HepG2 (cell line): Measurements from ENCODE around the gene ENDOG. TPM values are rescaled to one million over a fixed set of nuclear protein-coding genes. Genes with fewer than 3 reads are reported as not detected.

Experiments
- CCAR2 ChIP-seq: fragments of 200-400 bp; formaldehyde crosslinking; optimal IDR thresholded peaks from 2 replicates; pipeline ENCODE3; 2018; ENCODE audit warnings: low read depth, mild to moderate bottlenecking, low read length, moderate library complexity
- ETS1 ChIP-seq: sonication (generic); formaldehyde crosslinking; IDR thresholded peaks from 2 replicates; pipeline ENCODE4 v1.4.0; 2020; ENCODE audit warnings: missing genetic modification reagents
- PAXIP1 ChIP-seq: sonication (generic); formaldehyde crosslinking; conservative IDR thresholded peaks from 2 replicates; pipeline ENCODE4 v1.4.0; 2020; ENCODE audit warnings: mild to moderate bottlenecking, missing genetic modification reagents, moderate library complexity
- SYNCRIP ChIP-seq: fragments of 200-400 bp; formaldehyde crosslinking; IDR thresholded peaks from 2 replicates; pipeline ENCODE4 v1.6.1; 2018; ENCODE audit warnings: mild to moderate bottlenecking, low read depth, low read length; ENCODE audit not compliant: insufficient read depth
- TMF1 ChIP-seq: sonication (generic); formaldehyde crosslinking; IDR thresholded peaks from 2 replicates; pipeline ENCODE4 v1.8.1; 2022; ENCODE audit warnings: low read depth, missing genetic modification reagents
- U2AF1 ChIP-seq: fragments of 200-400 bp; formaldehyde crosslinking; optimal IDR thresholded peaks from 2 replicates; pipeline ENCODE3; 2017; ENCODE audit warnings: mild to moderate bottlenecking, low read depth, low read length
- YY1 ChIP-seq: IDR thresholded peaks from 2 replicates; pipeline ENCODE4 v1.6.1; 2011; ENCODE audit warnings: low read length, low read depth, moderate library complexity, mild to moderate bottlenecking; ENCODE audit not compliant: insufficient read depth, insufficient replicate concordance
- ZNF260 ChIP-seq: sonication (generic); formaldehyde crosslinking; IDR thresholded peaks from 2 replicates; pipeline ENCODE4 v1.4.0; 2020; ENCODE audit warnings: missing genetic modification reagents, low read depth, mild to moderate bottlenecking, borderline replicate concordance
- ZNF317 ChIP-seq: sonication (generic); formaldehyde crosslinking; IDR thresholded peaks from 2 replicates; pipeline ENCODE4 v1.5.0; 2020; ENCODE audit warnings: mild to moderate bottlenecking, missing genetic modification reagents
- ZNF318 ChIP-seq: sonication (generic); formaldehyde crosslinking; IDR thresholded peaks from 2 replicates; pipeline ENCODE4 v1.4.0; 2020; ENCODE audit warnings: mild to moderate bottlenecking, missing genetic modification reagents
- ZNF543 ChIP-seq: sonication (generic); formaldehyde crosslinking; IDR thresholded peaks from 2 replicates; pipeline ENCODE4 v1.4.0; 2020; ENCODE audit warnings: mild to moderate bottlenecking, missing genetic modification reagents
- ZNF770 ChIP-seq: sonication (generic); formaldehyde crosslinking; IDR thresholded peaks from 2 replicates; pipeline ENCODE4 v1.5.0; 2020; ENCODE audit warnings: mild to moderate bottlenecking, missing genetic modification reagents
- polyA plus RNA-seq, 8 experiments: library from polyadenylated mRNA; depleted of rRNA in 3 of 8; stranded (reverse) in 7 of 8; unstranded in 1 of 8; fragments of >200 nt; fragmentation: Illumina TruSeq in 4 of 8; extraction: Trizol in 4 of 8; gene quantifications; 2 replicates each; pipeline versions ENCODE4 v1.2.1 to v1.2.3, GENCODE V29; 2011 to 2016; ENCODE audit warnings: low read depth in 4 of 8, missing spikeins in 1 of 8, mixed read lengths in 1 of 8; ENCODE audit not compliant: insufficient read depth in 1 of 8
- total RNA-seq, 5 experiments: library from RNA; depleted of rRNA; stranded (reverse); fragments of >200 nt; fragmentation: Illumina TruSeq; extraction: Trizol; gene quantifications; 2 replicates each; pipeline ENCODE4 v1.2.3, GENCODE V29; 2016; ENCODE audit warnings: low read depth in 1 of 5

The ENDOG gene
- total and polyA plus RNA-seq, 2 of the 13 experiments (the other 11 are each of a cell fraction or from before 2014, with no cell fraction given): 26.3 to 28.8 TPM

GRCh38 chr9:128771745-128772519, 46.4 kb upstream of the ENDOG start, which contains the start of gene ZER1 (continued):
- peak; percentile 57 for TF ChIP-seq PAXIP1 (CRISPR knock-in tag)
- 0 out of 2 replicates have a peak, but pooled peaks have one; percentile 36 for TF ChIP-seq ZNF543
- TF ChIP-seq ETS1: 0 out of 2 replicates have a peak, but pooled peaks have one; percentile 56
- no peak for TF ChIP-seq SYNCRIP
- TF ChIP-seq CCAR2: peak; percentile 65
- no peak; the same call in 1 of the 2 replicates for TF ChIP-seq ZNF318
- TF ChIP-seq U2AF1: no peak
- peak; percentile 74 for TF ChIP-seq ZNF317
- 0 out of 2 replicates have a peak, but pooled peaks have one; percentile 28 for TF ChIP-seq ZNF260
- peak; percentile 86 for TF ChIP-seq YY1
- TF ChIP-seq ZNF770 (CRISPR knock-in tag): peak; percentile 71; the same call in 1 of the 2 replicates
- peak; percentile 89; the same call in 1 of the 2 replicates for TF ChIP-seq TMF1
